Measurements from ENCODE around the gene C3orf70. TPM values are rescaled to one million over a fixed set of nuclear protein-coding genes. Genes with fewer than 3 reads are reported as not detected.

Gene C3orf70, protein sequence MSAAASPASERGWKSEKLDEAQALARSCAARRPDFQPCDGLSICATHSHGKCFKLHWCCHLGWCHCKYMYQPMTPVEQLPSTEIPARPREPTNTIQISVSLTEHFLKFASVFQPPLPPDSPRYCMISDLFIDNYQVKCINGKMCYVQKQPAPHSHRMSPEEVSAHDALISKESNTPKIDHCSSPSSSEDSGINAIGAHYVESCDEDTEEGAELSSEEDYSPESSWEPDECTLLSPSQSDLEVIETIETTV
- under 1 TPM; 0.06 to 0.69 (median 0.30) TPM for total RNA-seq
- long read RNA-seq: 0 reads

DNA sequence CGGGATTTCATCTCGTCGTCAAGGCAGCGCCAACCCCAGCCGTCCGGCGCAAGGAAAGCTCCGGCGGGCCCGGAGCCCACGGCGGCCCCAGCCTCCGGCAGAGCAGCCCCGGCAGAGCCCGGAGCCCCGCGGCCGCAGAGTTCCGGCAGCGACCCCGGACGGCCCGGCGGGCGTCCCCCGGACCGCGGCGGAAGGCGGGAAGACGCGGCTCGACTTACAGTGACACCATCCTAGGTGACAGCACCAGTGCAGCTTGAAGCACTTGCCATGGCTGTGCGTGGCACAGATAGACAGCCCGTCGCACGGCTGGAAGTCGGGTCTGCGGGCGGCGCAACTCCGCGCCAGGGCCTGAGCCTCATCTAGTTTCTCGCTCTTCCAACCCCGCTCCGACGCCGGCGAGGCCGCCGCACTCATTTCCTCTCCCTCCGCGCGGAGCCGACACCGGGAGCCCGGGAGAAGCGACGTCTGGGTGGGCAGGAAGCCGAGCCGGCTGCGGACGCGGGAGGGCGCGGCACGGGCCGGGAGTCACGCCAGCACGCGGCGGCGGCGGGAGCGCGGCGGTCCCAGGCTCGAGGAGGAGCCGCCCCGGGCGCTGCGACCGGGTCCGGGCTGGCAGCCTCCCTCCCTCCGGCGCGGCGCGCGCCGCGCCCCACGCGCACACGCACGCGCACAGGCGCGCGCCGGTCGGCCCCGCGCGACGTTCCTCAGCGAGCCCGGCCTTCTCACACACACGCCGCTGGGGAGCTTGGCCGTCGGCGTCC, at the start of gene C3orf70:
TSS of gene C3orf70 (minus strand) at position 651 of the 761 bp plus-strand sequence. CDS start at position 414, 237 bp downstream.
- Histone ChIP-seq H3K27ac (peak within 1 kb of the TSS in 2 of 3 donors; percentile 2 to 35), H3K4me1 (peaks cover 0 to 3% (median 0%) of the 10 kb centered on the region in 4 donors), H3K4me3 (peak within 1 kb of the TSS; percentile 32 to 49 (median 48)), H3K36me3 (no peaks in the 10 kb centered on the region), H3K27me3 (peaks cover 0 to 5% of the 10 kb centered on the region in 2 donors), H3K9me3 (no peaks in the 10 kb centered on the region)
- no peak for TF ChIP-seq POLR2A (IDR thresholded peaks at IDR 0.05)
- TF ChIP-seq, protein P1, sequence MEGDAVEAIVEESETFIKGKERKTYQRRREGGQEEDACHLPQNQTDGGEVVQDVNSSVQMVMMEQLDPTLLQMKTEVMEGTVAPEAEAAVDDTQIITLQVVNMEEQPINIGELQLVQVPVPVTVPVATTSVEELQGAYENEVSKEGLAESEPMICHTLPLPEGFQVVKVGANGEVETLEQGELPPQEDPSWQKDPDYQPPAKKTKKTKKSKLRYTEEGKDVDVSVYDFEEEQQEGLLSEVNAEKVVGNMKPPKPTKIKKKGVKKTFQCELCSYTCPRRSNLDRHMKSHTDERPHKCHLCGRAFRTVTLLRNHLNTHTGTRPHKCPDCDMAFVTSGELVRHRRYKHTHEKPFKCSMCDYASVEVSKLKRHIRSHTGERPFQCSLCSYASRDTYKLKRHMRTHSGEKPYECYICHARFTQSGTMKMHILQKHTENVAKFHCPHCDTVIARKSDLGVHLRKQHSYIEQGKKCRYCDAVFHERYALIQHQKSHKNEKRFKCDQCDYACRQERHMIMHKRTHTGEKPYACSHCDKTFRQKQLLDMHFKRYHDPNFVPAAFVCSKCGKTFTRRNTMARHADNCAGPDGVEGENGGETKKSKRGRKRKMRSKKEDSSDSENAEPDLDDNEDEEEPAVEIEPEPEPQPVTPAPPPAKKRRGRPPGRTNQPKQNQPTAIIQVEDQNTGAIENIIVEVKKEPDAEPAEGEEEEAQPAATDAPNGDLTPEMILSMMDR (IDR thresholded peaks at IDR 0.05): no peak
- WGBS (ENCODE audit: insufficient coverage, low coverage, low lambda C conversion rate, missing lambda C conversion rate): 3% methylated on average over 16 of the region's 113 CpGs
- DNase-seq (peak; percentile 55 to 62 (median 59)), ATAC-seq (peak; percentile 66 to 78 (median 76))
- intact Hi-C loops (cut with DNase I): no loop called here

DNA sequence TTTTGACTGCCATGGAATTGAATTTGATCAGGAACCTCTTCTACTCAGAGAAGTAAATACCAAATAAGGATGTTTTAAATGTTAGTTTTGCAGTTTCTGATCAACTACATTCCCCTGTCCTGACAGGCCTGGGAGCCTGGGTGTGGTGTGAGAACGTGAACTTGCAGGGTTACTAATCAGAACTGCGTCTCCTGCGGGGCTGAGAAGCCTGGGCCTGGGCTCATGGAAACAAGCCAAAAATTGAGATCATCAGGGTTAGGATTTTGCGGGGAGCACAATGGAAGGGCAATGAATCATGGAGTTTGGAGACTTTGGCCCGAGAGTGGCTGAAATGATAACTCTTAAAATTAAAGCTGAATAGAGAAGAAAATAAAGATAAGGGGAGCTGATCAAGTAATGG, 47.8 kb upstream of the C3orf70 start:
- ATAC-seq (no peak), DNase-seq (no peak)
- H3K36me3 ChIP-seq: peaks cover 0 to 59% (median 29%) of the 10 kb centered on the region in 4 donors
- H3K9me3 ChIP-seq: no peaks in the 10 kb centered on the region
- H3K4me1 ChIP-seq: no peaks in the 10 kb centered on the region
- intact Hi-C loops (cut with DNase I): no loop called here
- TF ChIP-seq POLR2A (IDR thresholded peaks at IDR 0.05): no peak
- H3K27me3 ChIP-seq: no peaks in the 10 kb centered on the region
- 69% methylated on average over 5 of the region's 5 CpGs for WGBS (ENCODE audit: insufficient coverage, low coverage, low lambda C conversion rate, missing lambda C conversion rate)
- no peak overlapping the region for H3K4me3 ChIP-seq
- H3K27ac ChIP-seq: no peak overlapping the region

DNA sequence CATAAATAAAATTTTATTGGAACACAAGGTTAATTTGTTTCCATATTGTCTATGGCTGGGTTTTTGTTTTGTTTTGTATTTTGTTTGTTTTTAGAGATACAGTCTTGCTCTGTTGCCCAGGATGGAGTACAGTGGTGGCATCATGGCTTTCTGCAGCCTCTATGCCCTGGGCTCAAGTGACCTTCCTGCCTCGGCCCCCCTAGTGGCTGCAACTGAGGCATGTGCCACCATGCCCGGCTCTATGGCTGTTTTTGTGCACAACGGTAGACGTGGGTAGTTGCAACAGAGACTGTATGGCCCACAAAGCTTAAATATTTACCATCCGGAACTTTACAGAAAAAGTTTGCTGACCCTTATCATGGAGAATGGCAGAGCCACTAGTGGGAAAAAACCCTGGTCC, 46.8 kb upstream of the C3orf70 start:
- TF ChIP-seq POLR2A (IDR thresholded peaks at IDR 0.05): no peak
- TF ChIP-seq, protein P1 (IDR thresholded peaks at IDR 0.05): no peak
- WGBS (ENCODE audit: insufficient coverage, low coverage, low lambda C conversion rate, missing lambda C conversion rate): 74% methylated on average over 5 of the region's 5 CpGs
- intact Hi-C loops (cut with DNase I): no loop called here
- H3K4me1 ChIP-seq: no peaks in the 10 kb centered on the region
- peaks cover 0 to 58% (median 28%) of the 10 kb centered on the region in 4 donors for H3K36me3 ChIP-seq
- ATAC-seq (peak in 2 of 4 donors; percentile 31 to 39), DNase-seq (no peak)
- no peaks in the 10 kb centered on the region for H3K9me3 ChIP-seq
- no peak overlapping the region for H3K4me3 ChIP-seq
- no peak overlapping the region for H3K27ac ChIP-seq
- H3K27me3 ChIP-seq: no peaks in the 10 kb centered on the region

DNA sequence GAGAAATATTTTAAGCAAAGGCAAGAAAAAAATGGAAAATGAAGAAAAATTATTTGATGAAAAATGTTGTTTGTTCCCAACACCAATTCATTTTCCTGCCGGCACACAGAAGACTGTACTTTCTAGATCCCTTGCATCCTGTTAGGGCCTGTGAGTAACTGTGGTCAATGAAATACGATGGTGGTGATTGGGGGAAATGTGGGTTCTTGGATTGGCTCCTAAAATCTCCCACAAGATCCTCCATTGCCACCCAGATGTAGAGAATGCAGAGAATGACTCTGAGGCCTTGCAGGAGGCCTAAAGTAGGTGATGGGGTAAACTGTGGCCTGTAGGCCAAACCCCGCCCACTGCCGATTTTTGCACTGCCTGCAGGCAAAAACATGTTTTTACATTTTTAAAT, 46.3 kb upstream of the C3orf70 start:
- H3K27me3 ChIP-seq: no peaks in the 10 kb centered on the region
- DNase-seq (no peak), ATAC-seq (no peak)
- peaks cover 0 to 56% (median 24%) of the 10 kb centered on the region in 4 donors for H3K36me3 ChIP-seq
- 88% methylated on average over 4 of the region's 4 CpGs for WGBS (ENCODE audit: insufficient coverage, low coverage, low lambda C conversion rate, missing lambda C conversion rate)
- no peaks in the 10 kb centered on the region for H3K4me1 ChIP-seq
- no peak overlapping the region for H3K27ac ChIP-seq
- TF ChIP-seq POLR2A (IDR thresholded peaks at IDR 0.05): no peak
- TF ChIP-seq, protein P1 (IDR thresholded peaks at IDR 0.05): no peak
- intact Hi-C loops (cut with DNase I): no loop called here
- H3K4me3 ChIP-seq: no peak overlapping the region
- H3K9me3 ChIP-seq: no peaks in the 10 kb centered on the region

DNA sequence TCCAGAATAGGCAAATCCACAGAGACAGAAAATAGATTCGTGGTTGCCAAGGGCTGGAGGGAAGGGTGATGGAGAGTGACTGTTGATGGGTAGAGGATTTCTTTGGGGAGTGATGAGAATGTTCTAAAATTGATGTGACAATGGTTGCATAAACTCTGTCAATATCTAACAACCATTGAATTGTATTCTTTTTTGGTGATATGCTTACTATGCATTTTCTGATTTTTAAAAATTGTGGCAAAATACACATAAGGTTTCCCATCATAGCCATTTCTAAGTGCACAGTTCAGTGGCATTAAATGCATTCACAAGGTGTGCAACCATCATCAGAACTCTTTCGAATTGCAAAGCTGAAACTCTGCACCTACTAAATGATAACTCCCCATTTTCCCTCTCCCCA, 44.2 kb upstream of the C3orf70 start:
- no peak for TF ChIP-seq POLR2A (IDR thresholded peaks at IDR 0.05)
- TF ChIP-seq, protein P1 (IDR thresholded peaks at IDR 0.05): no peak
- no peak overlapping the region for H3K27ac ChIP-seq
- ATAC-seq (no peak), DNase-seq (no peak)
- intact Hi-C loops (cut with DNase I): no loop called here
- peaks cover 0 to 56% (median 20%) of the 10 kb centered on the region in 4 donors for H3K36me3 ChIP-seq
- H3K9me3 ChIP-seq: no peaks in the 10 kb centered on the region
- no peak overlapping the region for H3K4me3 ChIP-seq
- 85% methylated on average over 2 of the region's 2 CpGs for WGBS (ENCODE audit: insufficient coverage, low coverage, low lambda C conversion rate, missing lambda C conversion rate)
- no peaks in the 10 kb centered on the region for H3K27me3 ChIP-seq
- no peaks in the 10 kb centered on the region for H3K4me1 ChIP-seq

Measured in right lobe of liver (tissue), 6 donors.